WTC11 (cell line): ENCODE measurements around the gene HOXC4. TPM values are rescaled to one million over a fixed set of nuclear protein-coding genes. Genes with fewer than 3 reads are reported as not detected.

ENCODE experiments used
- ATAC-seq: fragments of 200-7000 bp; cut with Tn5 transposase; 2 replicates; pipeline ENCODE4 v1.10.0; 2021; ENCODE audit warnings: mild to moderate bottlenecking, moderate library complexity
- CTCF ChIA-PET: fragments of 300-600 bp; sonication (Branson Sonifier 250); formaldehyde crosslinking; loops from one replicate; lab custom pipeline; 2021; ENCODE audit warnings: antibody characterized with exemption; lab: Charles Lee
- POLR2A ChIA-PET: fragments of 350-600 bp; sonication (Branson Sonifier 250); formaldehyde crosslinking; loops from one replicate; lab custom pipeline; 2021; ENCODE audit warnings: antibody characterized with exemption; lab: Charles Lee
- DNase-seq: peaks from one replicate; pipeline ENCODE4 v3.0.0; 2021; ENCODE audit warnings: low spot score
- H3K27ac Mint-ChIP-seq: 2 replicates; pipeline ENCODE4 v1.8.0; 2021; ENCODE audit warnings: mixed read lengths
- H3K27me3 Mint-ChIP-seq: 2 replicates; pipeline ENCODE4 v1.8.0; 2021; ENCODE audit warnings: low read depth, mild to moderate bottlenecking, moderate library complexity, mixed read lengths
- H3K36me3 Mint-ChIP-seq: 2 replicates; pipeline ENCODE4 v1.8.0; 2021; ENCODE audit warnings: mixed read lengths
- H3K4me1 Mint-ChIP-seq: 2 replicates; pipeline ENCODE4 v1.8.0; 2022; ENCODE audit warnings: mixed read lengths
- H3K4me3 Mint-ChIP-seq: 2 replicates; pipeline ENCODE4 v1.8.0; 2021; ENCODE audit warnings: mild to moderate bottlenecking, moderate library complexity, mixed read lengths
- H3K9me3 Mint-ChIP-seq: 2 replicates; pipeline ENCODE4 v1.8.0; 2021; ENCODE audit warnings: mixed read lengths
- ATF1 ChIP-seq: sonication (generic); formaldehyde crosslinking; IDR thresholded peaks from 2 replicates; pipeline ENCODE4 v1.8.1; 2023; ENCODE audit warnings: mild to moderate bottlenecking, moderate library complexity, missing genetic modification reagents
- CBFB ChIP-seq: sonication (generic); formaldehyde crosslinking; IDR thresholded peaks from 2 replicates; pipeline ENCODE4 v1.8.1; 2022; ENCODE audit warnings: mild to moderate bottlenecking, low read depth, missing genetic modification reagents
- CREB1 ChIP-seq: sonication (generic); formaldehyde crosslinking; IDR thresholded peaks from 2 replicates; pipeline ENCODE4 v1.8.0; 2023; ENCODE audit warnings: mild to moderate bottlenecking, missing genetic modification reagents
- ESRRA ChIP-seq: sonication (generic); formaldehyde crosslinking; IDR thresholded peaks from 2 replicates; pipeline ENCODE4 v1.8.1; 2022; ENCODE audit warnings: mild to moderate bottlenecking, missing genetic modification reagents, borderline replicate concordance
- FOXJ3 ChIP-seq: sonication (generic); formaldehyde crosslinking; IDR thresholded peaks from 2 replicates; pipeline ENCODE4 v1.9.0; 2021; ENCODE audit warnings: missing genetic modification reagents, mild to moderate bottlenecking, borderline replicate concordance
- FOXP1 ChIP-seq: sonication (generic); formaldehyde crosslinking; IDR thresholded peaks from 2 replicates; pipeline ENCODE4 v1.8.0; 2022; ENCODE audit warnings: missing genetic modification reagents, mild to moderate bottlenecking, moderate library complexity, borderline replicate concordance
- MXD4 ChIP-seq: fragments of 250-450 bp; sonication (Bioruptor Pico); IDR thresholded peaks from 2 replicates; pipeline ENCODE4 v1.8.0; 2021; ENCODE audit warnings: mild to moderate bottlenecking, moderate library complexity, borderline replicate concordance
- NFE2L1 ChIP-seq: sonication (generic); formaldehyde crosslinking; IDR thresholded peaks from 2 replicates; pipeline ENCODE4 v1.8.1; 2023; ENCODE audit warnings: missing genetic modification reagents
- NFYB ChIP-seq: sonication (generic); formaldehyde crosslinking; conservative IDR thresholded peaks from 2 replicates; pipeline ENCODE4 v1.8.0; 2022; ENCODE audit warnings: low read depth, missing genetic modification reagents
- NR2C2 ChIP-seq: sonication (generic); formaldehyde crosslinking; IDR thresholded peaks from 2 replicates; pipeline ENCODE4 v1.8.0; 2022; ENCODE audit warnings: mild to moderate bottlenecking, missing genetic modification reagents
- PRRX2 ChIP-seq: fragments of 250-450 bp; sonication (Bioruptor Pico); IDR thresholded peaks from 2 replicates; pipeline ENCODE4 v1.8.0; 2021; ENCODE audit warnings: mild to moderate bottlenecking
- SMAD4 ChIP-seq: sonication (generic); formaldehyde crosslinking; IDR thresholded peaks from 2 replicates; pipeline ENCODE4 v1.8.0; 2022; ENCODE audit warnings: mild to moderate bottlenecking, missing genetic modification reagents
- ZNF121 ChIP-seq: sonication (generic); formaldehyde crosslinking; IDR thresholded peaks from 2 replicates; pipeline ENCODE4 v1.8.0; 2023; ENCODE audit warnings: missing genetic modification reagents
- ZNF219 ChIP-seq: sonication (generic); formaldehyde crosslinking; IDR thresholded peaks from 2 replicates; pipeline ENCODE4 v1.8.0; 2023; ENCODE audit warnings: missing genetic modification reagents, mild to moderate bottlenecking, borderline replicate concordance
- ZNF263 ChIP-seq: sonication (generic); formaldehyde crosslinking; IDR thresholded peaks from 2 replicates; pipeline ENCODE4 v1.8.1; 2022; ENCODE audit warnings: low read depth, mild to moderate bottlenecking, moderate library complexity, missing genetic modification reagents
- ZNF317 ChIP-seq: sonication (generic); formaldehyde crosslinking; IDR thresholded peaks from 2 replicates; pipeline ENCODE4 v1.8.1; 2023; ENCODE audit warnings: low read depth, mild to moderate bottlenecking, moderate library complexity, missing genetic modification reagents, borderline replicate concordance
- total RNA-seq: library from RNA; stranded (reverse); gene quantifications from 3 replicates; pipeline ENCODE4 v1.2.3, GENCODE V29; 2021
- TF ChIP-seq, protein P1 (sequence below): sonication (generic); formaldehyde crosslinking; IDR thresholded peaks from 2 replicates; pipeline ENCODE4 v1.8.0; 2022; ENCODE audit warnings: mild to moderate bottlenecking, missing genetic modification reagents
- TF ChIP-seq, protein P2 (sequence below): sonication (generic); formaldehyde crosslinking; IDR thresholded peaks from 2 replicates; pipeline ENCODE4 v1.8.0; 2022; ENCODE audit warnings: missing genetic modification reagents
- TF ChIP-seq, protein P3 (sequence below): sonication (generic); formaldehyde crosslinking; IDR thresholded peaks from 2 replicates; pipeline ENCODE4 v1.8.1; 2023; ENCODE audit warnings: mild to moderate bottlenecking, moderate library complexity, missing genetic modification reagents
- TF ChIP-seq, protein P4 (sequence below): sonication (generic); formaldehyde crosslinking; IDR thresholded peaks from 2 replicates; pipeline ENCODE4 v1.8.0; 2023; ENCODE audit warnings: missing genetic modification reagents
- TF ChIP-seq, protein P5 (sequence below): sonication (generic); formaldehyde crosslinking; IDR thresholded peaks from 2 replicates; pipeline ENCODE4 v1.8.0; 2022; ENCODE audit warnings: mild to moderate bottlenecking, missing genetic modification reagents

HOXC4 gene
- total RNA-seq, 1 experiment from 2014 or later = 0.46 TPM

DNA sequence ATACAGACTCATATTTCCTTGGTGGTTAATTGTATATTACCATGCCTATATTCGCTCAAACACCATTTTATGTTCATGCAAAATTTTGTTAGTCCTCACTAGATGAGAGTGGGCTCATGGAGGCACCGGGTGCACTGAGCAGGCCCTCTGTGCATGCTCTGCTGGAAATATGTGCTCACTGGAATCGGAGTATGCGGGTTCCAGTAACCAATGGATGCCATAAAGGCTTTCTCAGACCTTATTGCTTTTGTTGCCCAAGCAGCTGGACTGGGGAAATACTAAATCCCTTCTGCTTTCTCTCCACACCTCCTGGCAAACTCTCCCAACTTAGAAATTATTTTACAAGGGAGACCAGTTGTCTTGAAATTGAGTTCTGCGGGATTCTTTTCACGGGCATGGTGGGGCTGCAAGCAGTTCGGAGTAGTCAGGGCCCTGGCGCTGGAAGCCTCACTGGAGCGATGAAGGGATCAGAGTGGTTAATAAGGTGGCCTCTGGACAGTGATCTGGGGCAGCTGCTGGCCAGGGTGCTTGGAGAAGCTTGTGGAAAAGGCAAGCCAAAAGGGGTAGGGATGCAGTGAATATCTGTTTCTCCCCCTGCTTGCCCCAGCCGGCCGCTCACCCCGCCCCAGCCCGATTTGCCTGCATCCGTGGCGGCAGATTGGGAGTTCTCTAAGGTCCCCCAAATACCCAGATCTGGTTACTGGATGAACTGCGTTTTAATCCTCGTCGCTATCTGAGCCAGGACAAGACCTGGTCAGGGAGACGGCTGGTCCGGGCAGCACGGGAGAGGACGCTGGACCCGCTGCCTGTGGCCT is 32.8 kb upstream of the HOXC4 start:
- Mint-ChIP-seq H3K4me3 (no peak overlapping the region), H3K9me3 (no peaks in the 10 kb centered on the region), H3K36me3 (no peaks in the 10 kb centered on the region; the same call in 1 of the 2 replicates), H3K27ac (no peak overlapping the region), H3K27me3 (peaks cover 99% of the 10 kb centered on the region), H3K4me1 (peaks cover 25% of the 10 kb centered on the region)
- TF ChIP-seq, protein P1, sequence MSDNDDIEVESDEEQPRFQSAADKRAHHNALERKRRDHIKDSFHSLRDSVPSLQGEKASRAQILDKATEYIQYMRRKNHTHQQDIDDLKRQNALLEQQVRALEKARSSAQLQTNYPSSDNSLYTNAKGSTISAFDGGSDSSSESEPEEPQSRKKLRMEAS (CRISPR knock-in tag) = no peak
- TF ChIP-seq MXD4 (CRISPR knock-in tag) (no peak), NR2C2 (CRISPR knock-in tag) (no peak), ATF1 (CRISPR knock-in tag) (no peak), FOXJ3 (CRISPR knock-in tag) (no peak), CBFB (no peak), ZNF121 (CRISPR knock-in tag) (no peak), ZNF219 (no peak), PRRX2 (CRISPR knock-in tag) (no peak), ESRRA (no peak), SMAD4 (CRISPR knock-in tag) (no peak), ZNF263 (CRISPR knock-in tag) (no peak), CREB1 (no peak), NFE2L1 (CRISPR knock-in tag) (no peak)
- TF ChIP-seq, protein P2, sequence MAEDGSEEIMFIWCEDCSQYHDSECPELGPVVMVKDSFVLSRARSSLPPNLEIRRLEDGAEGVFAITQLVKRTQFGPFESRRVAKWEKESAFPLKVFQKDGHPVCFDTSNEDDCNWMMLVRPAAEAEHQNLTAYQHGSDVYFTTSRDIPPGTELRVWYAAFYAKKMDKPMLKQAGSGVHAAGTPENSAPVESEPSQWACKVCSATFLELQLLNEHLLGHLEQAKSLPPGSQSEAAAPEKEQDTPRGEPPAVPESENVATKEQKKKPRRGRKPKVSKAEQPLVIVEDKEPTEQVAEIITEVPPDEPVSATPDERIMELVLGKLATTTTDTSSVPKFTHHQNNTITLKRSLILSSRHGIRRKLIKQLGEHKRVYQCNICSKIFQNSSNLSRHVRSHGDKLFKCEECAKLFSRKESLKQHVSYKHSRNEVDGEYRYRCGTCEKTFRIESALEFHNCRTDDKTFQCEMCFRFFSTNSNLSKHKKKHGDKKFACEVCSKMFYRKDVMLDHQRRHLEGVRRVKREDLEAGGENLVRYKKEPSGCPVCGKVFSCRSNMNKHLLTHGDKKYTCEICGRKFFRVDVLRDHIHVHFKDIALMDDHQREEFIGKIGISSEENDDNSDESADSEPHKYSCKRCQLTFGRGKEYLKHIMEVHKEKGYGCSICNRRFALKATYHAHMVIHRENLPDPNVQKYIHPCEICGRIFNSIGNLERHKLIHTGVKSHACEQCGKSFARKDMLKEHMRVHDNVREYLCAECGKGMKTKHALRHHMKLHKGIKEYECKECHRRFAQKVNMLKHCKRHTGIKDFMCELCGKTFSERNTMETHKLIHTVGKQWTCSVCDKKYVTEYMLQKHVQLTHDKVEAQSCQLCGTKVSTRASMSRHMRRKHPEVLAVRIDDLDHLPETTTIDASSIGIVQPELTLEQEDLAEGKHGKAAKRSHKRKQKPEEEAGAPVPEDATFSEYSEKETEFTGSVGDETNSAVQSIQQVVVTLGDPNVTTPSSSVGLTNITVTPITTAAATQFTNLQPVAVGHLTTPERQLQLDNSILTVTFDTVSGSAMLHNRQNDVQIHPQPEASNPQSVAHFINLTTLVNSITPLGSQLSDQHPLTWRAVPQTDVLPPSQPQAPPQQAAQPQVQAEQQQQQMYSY (CRISPR knock-in tag) = no peak
- TF ChIP-seq, protein P3, sequence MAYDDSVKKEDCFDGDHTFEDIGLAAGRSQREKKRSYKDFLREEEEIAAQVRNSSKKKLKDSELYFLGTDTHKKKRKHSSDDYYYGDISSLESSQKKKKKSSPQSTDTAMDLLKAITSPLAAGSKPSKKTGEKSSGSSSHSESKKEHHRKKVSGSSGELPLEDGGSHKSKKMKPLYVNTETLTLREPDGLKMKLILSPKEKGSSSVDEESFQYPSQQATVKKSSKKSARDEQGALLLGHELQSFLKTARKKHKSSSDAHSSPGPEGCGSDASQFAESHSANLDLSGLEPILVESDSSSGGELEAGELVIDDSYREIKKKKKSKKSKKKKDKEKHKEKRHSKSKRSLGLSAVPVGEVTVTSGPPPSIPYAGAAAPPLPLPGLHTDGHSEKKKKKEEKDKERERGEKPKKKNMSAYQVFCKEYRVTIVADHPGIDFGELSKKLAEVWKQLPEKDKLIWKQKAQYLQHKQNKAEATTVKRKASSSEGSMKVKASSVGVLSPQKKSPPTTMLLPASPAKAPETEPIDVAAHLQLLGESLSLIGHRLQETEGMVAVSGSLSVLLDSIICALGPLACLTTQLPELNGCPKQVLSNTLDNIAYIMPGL = no peak
- TF ChIP-seq, protein P4, sequence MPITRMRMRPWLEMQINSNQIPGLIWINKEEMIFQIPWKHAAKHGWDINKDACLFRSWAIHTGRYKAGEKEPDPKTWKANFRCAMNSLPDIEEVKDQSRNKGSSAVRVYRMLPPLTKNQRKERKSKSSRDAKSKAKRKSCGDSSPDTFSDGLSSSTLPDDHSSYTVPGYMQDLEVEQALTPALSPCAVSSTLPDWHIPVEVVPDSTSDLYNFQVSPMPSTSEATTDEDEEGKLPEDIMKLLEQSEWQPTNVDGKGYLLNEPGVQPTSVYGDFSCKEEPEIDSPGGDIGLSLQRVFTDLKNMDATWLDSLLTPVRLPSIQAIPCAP (CRISPR knock-in tag) = no peak
- ChIA-PET CTCF (interaction anchor here (0.6 to 2.1 kb wide), 9 partner anchors 11 to 187 kb away, joined by 3 to 9 read pairs (median 6); partner anchors contain the start of genes HOXC10, HOXC11 and HOXC8), POLR2A (no interaction called here)
- no peak for DNase-seq
- ATAC-seq = no peak

DNA sequence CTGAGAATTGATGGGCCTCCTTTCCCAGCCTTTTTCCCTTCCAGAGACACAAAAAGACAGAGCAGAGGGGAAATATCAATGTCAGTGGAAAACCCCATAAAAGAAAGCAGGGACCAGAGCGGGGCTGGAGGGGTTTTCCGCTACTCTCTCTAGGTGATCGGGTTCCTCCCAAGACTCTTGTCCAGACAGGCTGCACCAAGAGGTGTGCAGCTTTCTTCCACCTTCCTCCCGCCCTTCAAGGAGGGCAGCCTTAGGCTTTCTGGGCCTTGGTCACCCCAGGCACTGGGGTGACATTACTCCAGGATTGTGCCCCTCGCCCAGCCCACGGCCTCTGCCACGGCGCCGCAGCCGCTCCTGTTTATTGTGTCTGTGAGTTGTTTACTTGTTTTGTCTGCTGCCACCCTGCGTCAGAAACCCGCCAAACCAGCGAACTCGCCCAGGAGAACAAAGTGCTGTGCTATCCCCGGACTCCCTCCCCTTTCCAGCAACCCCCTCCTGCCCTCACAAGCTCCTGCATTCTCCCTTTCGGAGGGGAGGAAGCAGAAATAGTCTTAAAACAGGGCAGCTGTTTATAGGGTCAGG is 32.1 kb upstream of the HOXC4 start:
- H3K4me3 Mint-ChIP-seq = no peak overlapping the region; the same call in 1 of the 2 replicates
- peak; percentile 21 for ATAC-seq
- TF ChIP-seq FOXP1 (CRISPR knock-in tag) = peak; percentile 93; the same call in 1 of the 2 replicates
- TF ChIP-seq, protein P5, sequence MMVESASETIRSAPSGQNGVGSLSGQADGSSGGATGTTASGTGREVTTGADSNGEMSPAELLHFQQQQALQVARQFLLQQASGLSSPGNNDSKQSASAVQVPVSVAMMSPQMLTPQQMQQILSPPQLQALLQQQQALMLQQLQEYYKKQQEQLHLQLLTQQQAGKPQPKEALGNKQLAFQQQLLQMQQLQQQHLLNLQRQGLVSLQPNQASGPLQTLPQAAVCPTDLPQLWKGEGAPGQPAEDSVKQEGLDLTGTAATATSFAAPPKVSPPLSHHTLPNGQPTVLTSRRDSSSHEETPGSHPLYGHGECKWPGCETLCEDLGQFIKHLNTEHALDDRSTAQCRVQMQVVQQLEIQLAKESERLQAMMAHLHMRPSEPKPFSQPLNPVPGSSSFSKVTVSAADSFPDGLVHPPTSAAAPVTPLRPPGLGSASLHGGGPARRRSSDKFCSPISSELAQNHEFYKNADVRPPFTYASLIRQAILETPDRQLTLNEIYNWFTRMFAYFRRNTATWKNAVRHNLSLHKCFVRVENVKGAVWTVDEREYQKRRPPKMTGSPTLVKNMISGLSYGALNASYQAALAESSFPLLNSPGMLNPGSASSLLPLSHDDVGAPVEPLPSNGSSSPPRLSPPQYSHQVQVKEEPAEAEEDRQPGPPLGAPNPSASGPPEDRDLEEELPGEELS (CRISPR knock-in tag) = peak; percentile 99
- no peak for TF ChIP-seq ZNF219
- TF ChIP-seq NFYB = no peak
- TF ChIP-seq ZNF317 (CRISPR knock-in tag) = no peak
- H3K36me3 Mint-ChIP-seq = no peaks in the 10 kb centered on the region; the same call in 1 of the 2 replicates
- CTCF ChIA-PET = interaction anchor here (0.9 to 2.1 kb wide), 10 partner anchors 11 to 193 kb away, joined by 3 to 9 read pairs (median 6); partner anchors contain the start of genes HOXC10, HOXC11, HOXC5 and HOXC8
- peak; percentile 79 for DNase-seq
- H3K27me3 Mint-ChIP-seq = peaks cover 99% of the 10 kb centered on the region
- peaks cover 29% of the 10 kb centered on the region for H3K4me1 Mint-ChIP-seq
- POLR2A ChIA-PET = interaction anchor here (0.5 kb wide), 1 partner anchor 179 kb away, joined by 3 read pairs; no protein-coding TSS in a partner anchor
- H3K9me3 Mint-ChIP-seq = no peaks in the 10 kb centered on the region
- no peak overlapping the region for H3K27ac Mint-ChIP-seq
